Activated B cell treated with CpG ODN at 0.5 μM for 24 hours (primary cell): Measurements from ENCODE around the gene ECI1. TPM values are rescaled to one million over a fixed set of nuclear protein-coding genes. Genes with fewer than 3 reads are reported as not detected.
A peak's percentile ranks its signal among the peaks of the same experiment; 100 is the strongest.

ENCODE experiments used
- ATAC-seq: fragments of 200-7000 bp; cut with Tn5 transposase; one replicate; pipeline ENCODE4 v1.10.0; 2021; ENCODE audit warnings: low read depth, mild to moderate bottlenecking, moderate library complexity
- CTCF ChIA-PET: fragments of 350-600 bp; sonication (Branson Sonifier 250); formaldehyde crosslinking; loops from one replicate; lab custom pipeline; 2021; ENCODE audit warnings: antibody characterized with exemption; lab: Charles Lee
- POLR2A ChIA-PET: fragments of 350-600 bp; sonication (Branson Sonifier 250); formaldehyde crosslinking; loops from one replicate; lab custom pipeline; 2021; ENCODE audit warnings: antibody characterized with exemption; lab: Charles Lee
- DNase-seq: peaks from one replicate; pipeline ENCODE4 v3.0.0; 2022
- H3K27ac Mint-ChIP-seq: one replicate; pipeline ENCODE4 v1.8.0; 2020; ENCODE audit warnings: mixed read lengths
- H3K27me3 Mint-ChIP-seq: one replicate; pipeline ENCODE4 v1.8.0; 2021; ENCODE audit warnings: mixed read lengths
- H3K36me3 Mint-ChIP-seq: one replicate; pipeline ENCODE4 v1.8.0; 2021; ENCODE audit warnings: low read depth, mixed read lengths
- H3K4me1 Mint-ChIP-seq: one replicate; pipeline ENCODE4 v1.8.0; 2021; ENCODE audit warnings: mixed read lengths
- H3K4me3 Mint-ChIP-seq: one replicate; pipeline ENCODE4 v1.8.0; 2020; ENCODE audit warnings: mild to moderate bottlenecking, mixed read lengths
- H3K9me3 Mint-ChIP-seq: one replicate; pipeline ENCODE4 v1.8.0; 2020; ENCODE audit warnings: mixed read lengths
- intact Hi-C: fragments of 100-400 bp; cut with micrococcal nuclease; formaldehyde crosslinking; loops from one replicate; pipeline ENCODE4 v1.15.1; 2024
- total RNA-seq: library from RNA; stranded (reverse); gene quantifications from 2 replicates; pipeline ENCODE4 v1.2.3, GENCODE V29; 2022
- TF ChIP-seq, protein P1 (sequence below): fragments of 200-600 bp; IDR thresholded peaks from one replicate; pipeline ENCODE4 v1.8.0; 2022; ENCODE audit warnings: antibody characterized with exemption, mild to moderate bottlenecking

Gene ECI1
- total RNA-seq, 1 donor from 2014 or later: 38.1 TPM

DNA sequence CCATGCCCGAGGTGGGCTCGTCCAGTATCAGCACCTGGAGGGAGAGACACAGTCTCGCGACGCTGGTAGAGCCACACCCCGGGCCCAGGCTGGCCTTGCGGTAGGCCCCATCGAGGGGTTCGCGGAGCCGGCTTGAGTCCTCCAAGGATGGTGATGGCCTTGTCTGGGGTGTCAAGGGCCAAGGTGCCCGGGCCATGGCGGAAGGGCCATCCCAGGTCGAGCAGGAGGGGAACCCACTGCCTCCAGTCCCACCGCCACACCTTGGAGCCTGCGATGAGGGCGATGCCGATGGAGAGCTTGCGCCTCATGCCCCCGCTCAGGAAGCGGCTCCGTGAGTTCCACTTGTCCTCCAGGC lies 46.1 kb upstream of the ECI1 start:
- H3K27me3 Mint-ChIP-seq: no peaks in the 10 kb centered on the region
- no peak overlapping the region for H3K4me3 Mint-ChIP-seq
- H3K4me1 Mint-ChIP-seq: no peaks in the 10 kb centered on the region
- DNase-seq: no peak
- intact Hi-C loops: no loop called here
- H3K27ac Mint-ChIP-seq: no peak overlapping the region
- TF ChIP-seq, protein P1, sequence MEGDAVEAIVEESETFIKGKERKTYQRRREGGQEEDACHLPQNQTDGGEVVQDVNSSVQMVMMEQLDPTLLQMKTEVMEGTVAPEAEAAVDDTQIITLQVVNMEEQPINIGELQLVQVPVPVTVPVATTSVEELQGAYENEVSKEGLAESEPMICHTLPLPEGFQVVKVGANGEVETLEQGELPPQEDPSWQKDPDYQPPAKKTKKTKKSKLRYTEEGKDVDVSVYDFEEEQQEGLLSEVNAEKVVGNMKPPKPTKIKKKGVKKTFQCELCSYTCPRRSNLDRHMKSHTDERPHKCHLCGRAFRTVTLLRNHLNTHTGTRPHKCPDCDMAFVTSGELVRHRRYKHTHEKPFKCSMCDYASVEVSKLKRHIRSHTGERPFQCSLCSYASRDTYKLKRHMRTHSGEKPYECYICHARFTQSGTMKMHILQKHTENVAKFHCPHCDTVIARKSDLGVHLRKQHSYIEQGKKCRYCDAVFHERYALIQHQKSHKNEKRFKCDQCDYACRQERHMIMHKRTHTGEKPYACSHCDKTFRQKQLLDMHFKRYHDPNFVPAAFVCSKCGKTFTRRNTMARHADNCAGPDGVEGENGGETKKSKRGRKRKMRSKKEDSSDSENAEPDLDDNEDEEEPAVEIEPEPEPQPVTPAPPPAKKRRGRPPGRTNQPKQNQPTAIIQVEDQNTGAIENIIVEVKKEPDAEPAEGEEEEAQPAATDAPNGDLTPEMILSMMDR: no peak
- CTCF ChIA-PET: no interaction called here
- no peaks in the 10 kb centered on the region for H3K9me3 Mint-ChIP-seq
- no peak for ATAC-seq
- POLR2A ChIA-PET: no interaction called here
- H3K36me3 Mint-ChIP-seq: no peaks in the 10 kb centered on the region

DNA sequence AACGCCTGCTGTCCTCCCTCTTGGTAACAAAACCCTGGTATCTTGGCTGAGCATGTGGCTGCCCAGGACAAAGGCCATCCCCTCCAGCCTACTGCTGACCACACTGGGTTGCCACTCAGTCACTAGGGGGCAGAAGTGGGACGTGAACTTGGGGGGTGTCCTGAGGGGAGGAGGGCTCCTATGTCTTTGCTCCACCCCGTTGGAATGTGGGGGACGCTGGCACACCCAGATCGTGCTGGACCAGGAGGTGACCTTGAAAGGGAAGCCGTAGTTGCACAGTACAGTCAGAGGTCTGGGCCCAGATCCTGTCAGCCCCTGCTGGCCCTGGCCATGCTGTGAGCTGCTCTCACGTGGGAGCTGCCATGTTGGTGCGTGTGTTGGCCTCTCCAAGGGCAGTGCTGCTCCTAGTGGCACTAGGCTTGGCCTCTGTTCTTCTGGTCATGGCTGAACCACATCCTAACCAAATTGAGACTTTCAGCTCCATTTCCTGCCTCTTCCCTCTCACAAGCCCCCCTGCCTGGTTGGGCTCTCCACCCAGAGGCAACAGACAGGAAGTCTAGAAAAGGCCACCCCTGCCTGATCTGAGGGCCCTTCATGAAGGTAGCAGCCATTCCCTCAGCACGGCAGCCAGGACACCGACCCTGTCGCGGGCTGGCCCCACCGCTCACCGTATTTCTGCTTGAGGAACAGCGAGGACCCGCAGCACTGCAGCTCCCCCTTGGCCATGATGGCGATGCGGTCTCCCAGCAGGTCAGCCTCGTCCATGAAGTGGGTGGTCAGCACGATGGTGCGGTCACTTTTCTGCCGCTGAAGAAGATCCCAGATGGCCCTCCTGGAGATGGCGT lies 45.5 kb upstream of the ECI1 start:
- H3K4me1 Mint-ChIP-seq: no peaks in the 10 kb centered on the region
- CTCF ChIA-PET: no interaction called here

DNA sequence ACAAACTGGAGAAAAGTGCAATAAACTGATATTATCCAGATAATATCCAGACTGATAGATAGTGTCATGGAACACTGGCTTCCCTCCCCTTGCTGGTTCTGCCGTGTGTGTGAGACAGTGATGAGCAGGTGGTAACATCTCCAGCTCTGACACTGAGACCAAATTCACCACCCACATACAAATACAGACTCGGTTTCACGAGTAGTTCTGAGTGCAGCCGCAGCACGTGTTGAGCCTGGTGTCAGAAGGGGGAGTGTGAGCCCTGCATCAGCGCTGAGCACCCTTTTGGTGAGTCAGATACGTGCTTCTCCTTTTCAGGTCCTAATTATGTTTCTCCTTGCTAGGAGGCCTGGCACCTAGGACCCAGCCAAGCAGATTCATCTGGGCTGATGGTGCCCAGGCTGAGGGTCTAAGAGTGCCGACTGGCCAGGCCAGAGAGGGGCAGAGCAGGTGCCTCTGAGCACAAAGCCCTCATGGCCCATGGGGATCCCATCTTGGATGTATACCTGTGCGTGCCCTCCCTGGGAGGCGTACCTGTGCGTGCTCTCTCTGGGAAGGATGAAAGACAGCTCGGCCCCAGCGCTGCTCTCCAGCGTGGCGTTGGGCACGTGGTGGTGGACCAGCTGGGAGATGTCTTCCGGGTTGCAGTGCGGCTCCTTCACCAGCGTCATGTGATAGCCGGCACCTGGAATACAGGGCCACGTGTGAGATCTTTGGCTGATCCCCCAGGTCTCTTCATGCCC lies 43.8 kb upstream of the ECI1 start:
- POLR2A ChIA-PET: no interaction called here
- CTCF ChIA-PET: interaction anchor here (1.2 kb wide), 1 partner anchor 10 kb away, joined by 3 read pairs; no protein-coding TSS in a partner anchor
- intact Hi-C loops: no loop called here
- Mint-ChIP-seq H3K27ac (no peak overlapping the region), H3K4me3 (no peak overlapping the region), H3K36me3 (no peaks in the 10 kb centered on the region), H3K27me3 (no peaks in the 10 kb centered on the region), H3K4me1 (no peaks in the 10 kb centered on the region), H3K9me3 (no peaks in the 10 kb centered on the region)
- TF ChIP-seq, protein P1: no peak
- ATAC-seq: peak; percentile 71
- no peak for DNase-seq

More for the DNA sequence above, 45.5 kb upstream of the ECI1 start:
- H3K27me3 Mint-ChIP-seq: no peaks in the 10 kb centered on the region
- H3K36me3 Mint-ChIP-seq: no peaks in the 10 kb centered on the region
- TF ChIP-seq, protein P1: no peak
- no peaks in the 10 kb centered on the region for H3K9me3 Mint-ChIP-seq
- ATAC-seq (no peak), DNase-seq (no peak)
- H3K4me3 Mint-ChIP-seq: no peak overlapping the region
- intact Hi-C loops: loop anchor here (1.0 kb wide), 1 partner anchor 190 kb away; no protein-coding TSS in a partner anchor
- POLR2A ChIA-PET: no interaction called here
- no peak overlapping the region for H3K27ac Mint-ChIP-seq

DNA sequence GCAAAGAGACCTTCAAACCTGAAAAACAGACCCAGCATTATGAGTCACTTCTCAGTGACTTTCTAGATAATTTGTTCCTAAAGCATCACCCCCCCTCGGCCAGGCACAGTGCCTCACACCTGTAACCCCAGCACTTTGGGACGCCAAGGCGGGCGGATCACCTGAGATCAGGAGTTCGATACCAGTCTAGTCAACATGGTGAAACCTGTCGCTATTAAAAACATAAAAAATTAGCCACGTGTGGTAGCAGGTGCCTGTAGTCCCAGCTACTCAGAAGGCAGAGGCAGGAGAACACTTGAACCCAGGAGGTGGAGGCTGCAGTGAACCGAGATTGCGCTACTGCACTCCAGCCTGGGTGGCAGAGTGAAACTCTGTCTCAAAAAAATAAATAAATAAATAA lies 40.8 kb upstream of the ECI1 start:
- POLR2A ChIA-PET: no interaction called here
- no peak overlapping the region for H3K27ac Mint-ChIP-seq
- intact Hi-C loops: no loop called here
- ATAC-seq (no peak), DNase-seq (no peak)
- no peaks in the 10 kb centered on the region for H3K9me3 Mint-ChIP-seq
- no peak overlapping the region for H3K4me3 Mint-ChIP-seq
- TF ChIP-seq, protein P1: no peak
- CTCF ChIA-PET: no interaction called here
- no peaks in the 10 kb centered on the region for H3K36me3 Mint-ChIP-seq
- H3K4me1 Mint-ChIP-seq: no peaks in the 10 kb centered on the region
- no peaks in the 10 kb centered on the region for H3K27me3 Mint-ChIP-seq

DNA sequence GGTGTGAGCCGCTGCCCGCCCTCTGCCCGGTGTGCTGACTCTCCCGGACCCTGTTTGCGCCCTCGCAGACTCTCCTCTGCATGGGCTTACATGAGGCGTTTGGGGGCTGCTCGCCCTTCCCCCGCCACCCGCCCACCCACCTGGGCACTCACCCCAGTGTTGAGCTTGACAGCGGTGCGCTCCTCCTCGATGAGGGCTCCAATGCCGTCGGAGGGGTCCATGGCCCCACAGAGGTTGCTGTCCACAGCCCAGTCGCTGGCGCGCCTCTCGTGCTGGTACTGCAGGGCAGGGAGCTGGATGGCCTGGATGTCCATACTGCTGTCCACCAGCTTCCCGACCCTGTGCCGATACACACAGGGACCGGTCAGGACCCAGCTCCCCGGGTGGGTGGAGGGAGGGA lies 37.9 kb upstream of the ECI1 start:
- no peak overlapping the region for H3K4me3 Mint-ChIP-seq
- no peak for ATAC-seq
- TF ChIP-seq, protein P1: no peak
- DNase-seq: no peak
- no peaks in the 10 kb centered on the region for H3K27me3 Mint-ChIP-seq
- ChIA-PET POLR2A (no interaction called here), CTCF (no interaction called here)
- no peaks in the 10 kb centered on the region for H3K4me1 Mint-ChIP-seq
- no peaks in the 10 kb centered on the region for H3K9me3 Mint-ChIP-seq
- intact Hi-C loops: no loop called here
- H3K36me3 Mint-ChIP-seq: no peaks in the 10 kb centered on the region
- H3K27ac Mint-ChIP-seq: no peak overlapping the region
